ENCODE results near the gene RAB32. TPM values are rescaled to one million over a fixed set of nuclear protein-coding genes. Genes with fewer than 3 reads are reported as not detected.

Gene RAB32
- total and polyA plus RNA-seq, 2 donors (not counting 1 experiment from before 2014, with no cell fraction given): 116 to 131 TPM

DNA sequence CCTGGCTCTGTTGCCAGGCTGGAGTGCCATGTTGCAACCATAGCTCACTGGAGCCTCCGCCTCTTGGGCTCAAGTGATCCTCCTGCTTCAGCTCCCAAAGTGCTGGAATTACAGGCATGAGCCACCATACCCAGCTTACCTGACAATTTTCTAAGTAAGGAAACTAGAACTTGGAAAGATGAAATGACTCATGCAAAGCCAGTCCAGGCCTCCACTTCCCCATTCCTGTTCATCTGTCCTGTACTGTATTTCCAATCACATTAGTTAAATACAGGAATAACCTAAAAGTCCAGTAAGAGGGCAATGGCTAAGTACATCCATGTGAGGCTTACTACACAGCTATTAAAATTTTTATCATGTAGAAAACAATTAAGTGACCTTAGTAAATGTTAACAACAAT is 46.9 kb downstream of the RAB32 start:
- Histone ChIP-seq H3K9me3 (ENCODE audit: control insufficient read depth, insufficient read depth, low read depth, low read length) (no peaks in the 10 kb centered on the region), H3K4me2 (ENCODE audit: extremely low read depth, insufficient read depth, low read length) (no peak overlapping the region), H2AFZ (ENCODE audit: low read length) (no peak overlapping the region), H3K4me3 (replicated peaks in 1 of 4; ENCODE audit: control extremely low read depth in 1 of 4, insufficient read depth in 1 of 4, low read depth in 3 of 4, low read length in 4 of 4) (no peak overlapping the region), H3K36me3 (ENCODE audit: control insufficient read depth, insufficient read depth, low read length) (no peaks in the 10 kb centered on the region), H3K79me2 (ENCODE audit: control insufficient read depth, insufficient read depth, low read length) (no peaks in the 10 kb centered on the region), H3K27me3 (ENCODE audit: control insufficient read depth, insufficient read depth, low read length) (no peaks in the 10 kb centered on the region), H3K4me1 (ENCODE audit: control insufficient read depth, extremely low read depth, insufficient read depth, low read length) (no peaks in the 10 kb centered on the region), H4K20me1 (ENCODE audit: control insufficient read depth, extremely low read depth, insufficient read depth, low read length) (no peaks in the 10 kb centered on the region), H3K27ac (ENCODE audit: insufficient read depth, low read length) (no peak overlapping the region), H3K9ac (ENCODE audit: insufficient read depth, low read length) (no peak overlapping the region)
- TF ChIP-seq, protein P1, sequence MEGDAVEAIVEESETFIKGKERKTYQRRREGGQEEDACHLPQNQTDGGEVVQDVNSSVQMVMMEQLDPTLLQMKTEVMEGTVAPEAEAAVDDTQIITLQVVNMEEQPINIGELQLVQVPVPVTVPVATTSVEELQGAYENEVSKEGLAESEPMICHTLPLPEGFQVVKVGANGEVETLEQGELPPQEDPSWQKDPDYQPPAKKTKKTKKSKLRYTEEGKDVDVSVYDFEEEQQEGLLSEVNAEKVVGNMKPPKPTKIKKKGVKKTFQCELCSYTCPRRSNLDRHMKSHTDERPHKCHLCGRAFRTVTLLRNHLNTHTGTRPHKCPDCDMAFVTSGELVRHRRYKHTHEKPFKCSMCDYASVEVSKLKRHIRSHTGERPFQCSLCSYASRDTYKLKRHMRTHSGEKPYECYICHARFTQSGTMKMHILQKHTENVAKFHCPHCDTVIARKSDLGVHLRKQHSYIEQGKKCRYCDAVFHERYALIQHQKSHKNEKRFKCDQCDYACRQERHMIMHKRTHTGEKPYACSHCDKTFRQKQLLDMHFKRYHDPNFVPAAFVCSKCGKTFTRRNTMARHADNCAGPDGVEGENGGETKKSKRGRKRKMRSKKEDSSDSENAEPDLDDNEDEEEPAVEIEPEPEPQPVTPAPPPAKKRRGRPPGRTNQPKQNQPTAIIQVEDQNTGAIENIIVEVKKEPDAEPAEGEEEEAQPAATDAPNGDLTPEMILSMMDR (conservative IDR thresholded peaks at IDR 0.05 in 1 of 2, IDR thresholded peaks at IDR 0.05 in 1 of 2; ENCODE audit: low read depth in 1 of 2, low read length in 2 of 2): no peak
- TF ChIP-seq EZH2 (IDR thresholded peaks at IDR 0.05; ENCODE audit: low read length, missing control alignments): no peak
- DNase-seq (ENCODE audit: low read depth in 2 of 2): no peak

DNA sequence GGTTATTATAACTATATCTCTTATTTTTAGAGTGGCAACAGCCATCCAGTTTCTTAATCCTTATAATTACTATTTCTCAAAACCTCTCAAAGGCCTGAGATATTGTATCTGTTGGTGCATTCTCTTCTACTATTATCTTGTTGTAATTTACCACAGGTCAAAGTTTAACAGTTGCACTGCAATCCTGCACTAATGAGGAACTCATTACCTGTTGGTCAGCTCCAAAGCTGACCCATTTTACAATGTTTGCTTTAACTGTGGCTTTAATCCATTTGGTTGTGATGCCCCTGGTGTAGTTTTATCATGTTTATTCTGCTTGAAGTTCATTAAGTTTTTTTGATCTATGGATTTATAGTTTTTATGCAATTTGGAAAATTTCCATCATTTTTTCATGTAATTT is 48.8 kb downstream of the RAB32 start:
- no peak overlapping the region for H2AFZ ChIP-seq (ENCODE audit: low read length)
- no peak for DNase-seq (ENCODE audit: low read depth in 2 of 2)
- H3K27ac ChIP-seq (ENCODE audit: insufficient read depth, low read length): no peak overlapping the region
- no peak overlapping the region for H3K4me3 ChIP-seq (replicated peaks in 1 of 4; ENCODE audit: control extremely low read depth in 1 of 4, insufficient read depth in 1 of 4, low read depth in 3 of 4, low read length in 4 of 4)
- H3K9me3 ChIP-seq (ENCODE audit: control insufficient read depth, insufficient read depth, low read depth, low read length): no peaks in the 10 kb centered on the region
- no peaks in the 10 kb centered on the region for H4K20me1 ChIP-seq (ENCODE audit: control insufficient read depth, extremely low read depth, insufficient read depth, low read length)
- no peak overlapping the region for H3K9ac ChIP-seq (ENCODE audit: insufficient read depth, low read length)
- H3K4me1 ChIP-seq (ENCODE audit: control insufficient read depth, extremely low read depth, insufficient read depth, low read length): no peaks in the 10 kb centered on the region
- H3K36me3 ChIP-seq (ENCODE audit: control insufficient read depth, insufficient read depth, low read length): no peaks in the 10 kb centered on the region
- no peak overlapping the region for H3K4me2 ChIP-seq (ENCODE audit: extremely low read depth, insufficient read depth, low read length)
- H3K79me2 ChIP-seq (ENCODE audit: control insufficient read depth, insufficient read depth, low read length): no peaks in the 10 kb centered on the region
- TF ChIP-seq, protein P1 (conservative IDR thresholded peaks at IDR 0.05 in 1 of 2, IDR thresholded peaks at IDR 0.05 in 1 of 2; ENCODE audit: low read depth in 1 of 2, low read length in 2 of 2): no peak
- TF ChIP-seq EZH2 (IDR thresholded peaks at IDR 0.05; ENCODE audit: low read length, missing control alignments): no peak
- no peaks in the 10 kb centered on the region for H3K27me3 ChIP-seq (ENCODE audit: control insufficient read depth, insufficient read depth, low read length)

DNA sequence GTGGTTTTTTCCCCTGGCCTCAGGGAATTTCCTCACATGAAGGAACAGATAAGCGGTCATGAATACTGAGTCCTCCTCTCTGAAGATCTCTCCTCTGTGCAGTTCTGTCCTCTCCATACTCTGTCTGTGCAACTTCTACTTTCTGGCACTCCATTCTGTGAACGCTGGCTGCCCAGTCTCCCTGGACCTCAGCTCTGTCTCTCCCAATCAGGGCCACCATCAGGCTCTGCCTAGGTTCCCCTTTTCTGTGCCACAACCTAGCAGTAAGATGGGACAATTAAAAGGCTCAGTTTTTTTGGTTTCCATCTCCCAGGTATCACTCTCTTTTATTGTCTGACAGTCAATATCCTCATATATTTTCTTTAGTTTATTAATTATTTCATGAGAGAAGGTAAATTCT is 50.4 kb downstream of the RAB32 start:
- Histone ChIP-seq H3K79me2 (ENCODE audit: control insufficient read depth, insufficient read depth, low read length) (no peaks in the 10 kb centered on the region), H4K20me1 (ENCODE audit: control insufficient read depth, extremely low read depth, insufficient read depth, low read length) (no peaks in the 10 kb centered on the region)
- TF ChIP-seq EZH2 (IDR thresholded peaks at IDR 0.05; ENCODE audit: low read length, missing control alignments): no peak
- TF ChIP-seq, protein P1 (conservative IDR thresholded peaks at IDR 0.05 in 1 of 2, IDR thresholded peaks at IDR 0.05 in 1 of 2; ENCODE audit: low read depth in 1 of 2, low read length in 2 of 2): no peak

More for the DNA sequence above, 50.4 kb downstream of the RAB32 start:
- Histone ChIP-seq H3K9ac (ENCODE audit: insufficient read depth, low read length) (no peak overlapping the region), H3K27ac (ENCODE audit: insufficient read depth, low read length) (no peak overlapping the region), H3K27me3 (ENCODE audit: control insufficient read depth, insufficient read depth, low read length) (no peaks in the 10 kb centered on the region), H3K4me2 (ENCODE audit: extremely low read depth, insufficient read depth, low read length) (no peak overlapping the region), H3K36me3 (ENCODE audit: control insufficient read depth, insufficient read depth, low read length) (no peaks in the 10 kb centered on the region), H3K4me3 (replicated peaks in 1 of 4; ENCODE audit: control extremely low read depth in 1 of 4, insufficient read depth in 1 of 4, low read depth in 3 of 4, low read length in 4 of 4) (no peak overlapping the region), H3K9me3 (ENCODE audit: control insufficient read depth, insufficient read depth, low read depth, low read length) (no peaks in the 10 kb centered on the region), H2AFZ (ENCODE audit: low read length) (no peak overlapping the region), H3K4me1 (ENCODE audit: control insufficient read depth, extremely low read depth, insufficient read depth, low read length) (no peaks in the 10 kb centered on the region)
- DNase-seq (ENCODE audit: low read depth in 2 of 2): no peak

Measured in fibroblast of lung (primary cell).